A673 (cell line): ENCODE data around the gene DCC. TPM values are rescaled to one million over a fixed set of nuclear protein-coding genes. Genes with fewer than 3 reads are reported as not detected.

Experiments used
- BruUV-seq: library from RNA; stranded (reverse); fragments of 400-500 nt; replicated peaks from 2 replicates; lab custom pipeline; 2021; lab: Mats Ljungman, UMichigan
- CTCF ChIA-PET: fragments of 300-600 bp; sonication (Branson Sonifier 250); formaldehyde crosslinking; loops from one replicate; lab custom pipeline; 2022; ENCODE audit warnings: antibody characterized with exemption; lab: Charles Lee
- POLR2A ChIA-PET: fragments of 300-600 bp; sonication (Branson Sonifier 250); formaldehyde crosslinking; loops from one replicate; lab custom pipeline; 2022; ENCODE audit warnings: antibody characterized with exemption; ENCODE audit not compliant: low non-redundant PET; lab: Charles Lee
- DNase-seq: peaks from one replicate; pipeline ENCODE4 v3.0.0-alpha.2; 2015; ENCODE audit warnings: low spot score
- H3K27ac ChIP-seq: fragments of 200-600 bp; sonication (generic); 2 replicates; pipeline ENCODE4 v1.5.1; 2016; ENCODE audit warnings: mixed run types, low read depth, mild to moderate bottlenecking, mixed read lengths, antibody characterized with exemption, low read length; ENCODE audit not compliant: poor library complexity, severe bottlenecking
- H3K27me3 ChIP-seq: fragments of 200-600 bp; sonication (generic); replicated peaks from 2 replicates; pipeline ENCODE4 v1.6.1; 2017; ENCODE audit warnings: mixed run types, low read depth, mild to moderate bottlenecking, mixed read lengths, antibody characterized with exemption, low read length; ENCODE audit not compliant: insufficient read depth, poor library complexity
- H3K36me3 ChIP-seq: fragments of 200-600 bp; sonication (generic); 2 replicates; pipeline ENCODE4 v1.6.1; 2016; ENCODE audit warnings: mixed run types, mild to moderate bottlenecking, mixed read lengths, antibody characterized with exemption, low read length; ENCODE audit not compliant: insufficient read depth, poor library complexity, severe bottlenecking
- H3K4me1 ChIP-seq: fragments of 200-600 bp; sonication (generic); 2 replicates; pipeline ENCODE4 v1.6.1; 2017; ENCODE audit warnings: mixed run types, mild to moderate bottlenecking, mixed read lengths, antibody characterized with exemption, low read length; ENCODE audit not compliant: insufficient read depth, poor library complexity, severe bottlenecking
- H3K4me3 ChIP-seq: fragments of 200-600 bp; sonication (generic); 2 replicates; pipeline ENCODE4 v1.5.1; 2016; ENCODE audit warnings: low read depth, mixed run types, mild to moderate bottlenecking, mixed read lengths, low read length; ENCODE audit not compliant: poor library complexity, severe bottlenecking
- H3K9me3 ChIP-seq: fragments of 200-600 bp; sonication (generic); 2 replicates; pipeline ENCODE4 v1.6.1; 2016; ENCODE audit warnings: mixed run types, low read depth, mild to moderate bottlenecking, mixed read lengths, antibody characterized with exemption, low read length; ENCODE audit not compliant: poor library complexity, severe bottlenecking
- CTCF ChIP-seq: fragments of 300-800, 200-600 bp; sonication (generic); conservative IDR thresholded peaks from 2 replicates; pipeline ENCODE4 v1.5.1; 2017; ENCODE audit warnings: low read depth, mild to moderate bottlenecking, antibody characterized with exemption, low read length, moderate library complexity, mixed read lengths
- EZH2 ChIP-seq: fragments of 200-600 bp; sonication (generic); IDR thresholded peaks from 2 replicates; pipeline ENCODE4 v1.6.1; 2017; ENCODE audit warnings: borderline replicate concordance, low read depth, mild to moderate bottlenecking, mixed read lengths, antibody characterized with exemption, low read length; ENCODE audit not compliant: poor library complexity, severe bottlenecking
- intact Hi-C: fragments of 100-400 bp; cut with micrococcal nuclease; formaldehyde crosslinking; loops from one replicate; pipeline ENCODE4 v1.10.0; 2022; ENCODE audit not compliant: unreplicated experiment
- total RNA-seq: library from RNA; stranded (reverse); gene quantifications from 2 replicates; pipeline ENCODE4 v1.2.3, GENCODE V29; 2021

The DCC gene
- total RNA-seq, 1 experiment from 2014 or later, result 93.0 TPM

DNA sequence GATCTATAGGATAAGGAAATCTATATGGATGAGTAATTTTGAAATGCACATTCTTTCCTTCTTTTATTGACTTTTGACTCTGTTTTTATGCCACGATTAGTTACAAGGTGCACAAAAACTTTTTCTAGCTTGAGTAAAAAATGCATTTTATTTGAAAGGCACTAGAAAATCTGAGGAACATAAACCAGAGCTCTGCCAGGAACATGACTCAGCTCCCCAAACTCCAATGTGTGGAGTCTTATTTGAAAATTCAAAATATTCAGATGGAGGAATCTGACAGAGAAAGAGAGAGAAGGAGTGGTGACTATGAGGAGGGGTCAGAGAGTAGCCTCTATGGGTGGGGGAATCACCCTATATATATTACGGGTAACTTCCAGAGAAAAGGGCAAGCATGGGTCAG lies 231.0 kb downstream of the DCC start:
- intact Hi-C loops, result loop anchor here (10.0 kb wide), 1 partner anchor 226 kb away; the partner anchor contains the start of gene DCC
- Histone ChIP-seq H3K36me3 (no peaks in the 10 kb centered on the region), H3K4me3 (no peak overlapping the region), H3K4me1 (peaks cover 60% of the 10 kb centered on the region), H3K9me3 (no peaks in the 10 kb centered on the region), H3K27ac (peak overlapping the region; percentile 39), H3K27me3 (no peaks in the 10 kb centered on the region)
- no peak for DNase-seq
- CTCF ChIA-PET, result interaction anchor here (0.8 kb wide), 1 partner anchor 12 kb away, joined by 3 read pairs; no protein-coding TSS in a partner anchor
- no TSS peak for BruUV-seq
- POLR2A ChIA-PET, result no interaction called here
- TF ChIP-seq EZH2 (no peak), CTCF (no peak)

DNA sequence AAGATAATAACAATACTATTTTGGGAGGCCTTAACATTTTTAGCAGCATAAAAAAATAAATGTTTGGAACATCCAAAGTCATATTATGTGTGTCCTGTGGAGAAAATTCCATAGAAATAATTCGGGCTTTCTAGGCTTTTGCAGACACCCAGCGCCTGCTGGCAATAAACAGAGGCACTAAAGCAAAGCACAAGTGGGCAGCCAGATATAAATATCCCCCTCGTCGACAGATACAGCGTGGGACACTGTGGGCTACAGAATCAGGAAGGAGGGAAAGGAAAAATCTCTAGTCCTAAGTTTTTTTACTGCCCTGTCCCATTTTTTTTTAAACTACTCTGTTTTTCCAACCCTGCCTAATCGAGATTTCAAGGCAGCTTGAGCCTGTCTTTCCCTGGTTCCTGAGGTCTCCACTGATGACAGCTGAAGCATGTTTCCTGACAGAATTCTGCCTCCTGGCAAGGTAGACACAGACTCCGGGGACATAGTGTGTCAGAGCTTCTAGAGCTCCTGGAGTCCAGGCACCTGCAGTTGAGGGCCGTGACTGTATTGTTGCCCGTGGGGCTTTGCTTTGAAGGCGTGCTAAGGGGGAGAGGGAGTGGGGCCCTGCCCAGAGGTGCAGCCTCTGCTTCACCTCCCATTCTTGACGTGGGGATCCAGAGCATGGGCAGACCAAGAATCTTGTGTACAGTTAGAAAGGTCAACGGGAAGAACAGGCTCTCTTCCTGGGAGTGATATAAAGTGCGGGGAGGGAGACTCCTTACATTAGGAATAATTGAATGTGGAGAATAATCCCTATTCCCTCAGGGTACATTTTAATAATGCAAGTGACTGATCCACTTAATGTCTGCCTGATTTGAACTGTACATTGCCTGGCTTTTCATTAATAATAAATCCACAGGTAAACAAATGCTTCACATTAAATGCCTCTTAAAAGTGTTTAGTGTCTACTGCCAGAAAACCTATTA lies 232.3 kb downstream of the DCC start:
- H3K4me1 ChIP-seq, result peaks cover 61% of the 10 kb centered on the region
- no TSS peak for BruUV-seq
- intact Hi-C loops, result loop anchor here (10.0 kb wide), 1 partner anchor 228 kb away; the partner anchor contains the start of gene DCC
- H3K27ac ChIP-seq, result no peak overlapping the region
- TF ChIP-seq CTCF (no peak), EZH2 (no peak)
- H3K9me3 ChIP-seq, result no peaks in the 10 kb centered on the region
- no peak for DNase-seq
- ChIA-PET POLR2A (no interaction called here), CTCF (no interaction called here)
- H3K27me3 ChIP-seq, result no peaks in the 10 kb centered on the region
- H3K36me3 ChIP-seq, result no peaks in the 10 kb centered on the region
- no peak overlapping the region for H3K4me3 ChIP-seq

- Histone ChIP-seq H3K36me3 (no peaks in the 10 kb centered on the region), H3K9me3 (no peaks in the 10 kb centered on the region), H3K27ac (no peak overlapping the region), H3K4me3 (no peak overlapping the region), H3K27me3 (no peaks in the 10 kb centered on the region), H3K4me1 (peaks cover 32% of the 10 kb centered on the region)
- DNase-seq, result no peak
- no peak for TF ChIP-seq CTCF
- CTCF ChIA-PET, result no interaction called here
- POLR2A ChIA-PET, result no interaction called here
- no TSS peak for BruUV-seq
- intact Hi-C loops, result loop anchor here (10.0 kb wide), 1 partner anchor 233 kb away; the partner anchor contains the start of gene DCC
Measured at GRCh38 chr18:52577795-52578194, 237.8 kb downstream of the DCC start.
